ENCODE measurements around the gene CYP2B6.

GRCh38 chr19:40990972-40991381 lies at the start of gene CYP2B6:
- no peak for TF ChIP-seq CTCF (IDR thresholded peaks at IDR 0.05)
- TF ChIP-seq EZH2 (IDR thresholded peaks at IDR 0.05; ENCODE audit: borderline replicate concordance, insufficient read depth, low read depth, low read length, poor library complexity, severe bottlenecking) = no peak

All from B cell (primary cell).